Stimulated activated CD4-positive, alpha-beta T cell treated with anti-CD3 and anti-CD28 coated beads, Interleukin-4, amount 100 ng/mL, for 1 hour (primary cell): ENCODE measurements around the gene SPOCK3.

Experiments
- DNase-seq: peaks from one replicate; pipeline ENCODE4 v3.0.0-alpha.2; 2020

SPOCK3 gene

DNA sequence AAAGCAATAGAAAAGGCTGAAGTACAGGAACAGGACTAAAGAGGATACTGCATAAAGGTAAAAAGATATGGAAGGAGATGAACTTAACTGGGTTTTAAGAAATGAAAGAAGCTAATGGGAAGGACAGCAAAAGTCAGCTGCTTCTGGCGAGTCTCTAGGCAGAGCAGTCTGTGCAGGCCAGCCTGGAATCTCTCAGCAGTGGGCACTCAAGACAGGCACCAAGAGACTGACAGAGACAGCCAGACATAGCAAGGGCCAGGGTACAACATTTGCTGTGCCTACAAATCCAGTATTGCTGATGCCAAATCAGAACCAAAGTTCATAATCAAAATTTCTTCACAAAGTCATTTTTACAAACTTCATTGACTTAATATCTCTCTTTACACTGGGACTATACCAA is 62.4 kb downstream of the SPOCK3 start:
- no peak for DNase-seq

DNA sequence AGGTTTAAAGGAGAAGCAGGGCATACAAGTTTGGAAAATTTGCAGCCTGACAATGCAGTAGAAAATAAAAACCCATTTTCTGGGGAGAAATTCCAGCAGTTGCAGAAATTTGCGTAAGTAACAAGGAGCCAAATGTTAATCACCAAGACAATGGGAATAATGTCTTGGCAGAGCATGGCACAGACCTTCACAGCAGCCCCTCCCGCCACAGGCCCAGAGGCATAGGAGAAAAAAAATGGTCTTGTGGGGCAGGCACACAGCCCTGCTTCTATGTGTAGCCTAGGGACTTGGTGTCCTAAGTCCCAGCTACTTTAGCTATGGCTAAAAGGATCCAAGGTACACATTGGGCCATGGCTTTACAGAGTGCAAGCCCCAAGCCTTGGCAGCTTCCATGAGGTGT is 65.7 kb downstream of the SPOCK3 start:
- DNase-seq = no peak

DNA sequence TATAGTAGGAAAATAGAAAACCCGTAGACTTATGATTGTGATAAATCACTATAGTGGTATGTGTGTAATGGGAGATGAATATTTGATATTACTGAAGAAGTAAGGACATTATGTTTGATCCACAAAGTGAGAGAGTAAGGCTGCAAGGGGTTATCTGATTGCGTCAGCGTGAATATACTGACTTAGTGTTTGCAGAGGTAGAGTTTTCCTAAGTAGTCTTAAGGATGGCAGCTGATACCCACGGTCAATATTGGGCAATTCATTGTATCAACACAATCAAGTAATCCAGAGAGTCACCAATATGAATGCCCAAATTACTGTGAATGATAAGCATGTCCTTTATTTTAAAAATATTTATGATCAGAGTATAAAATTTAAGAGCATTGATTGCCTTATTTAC is 83.7 kb downstream of the SPOCK3 start:
- DNase-seq = no peak

DNA sequence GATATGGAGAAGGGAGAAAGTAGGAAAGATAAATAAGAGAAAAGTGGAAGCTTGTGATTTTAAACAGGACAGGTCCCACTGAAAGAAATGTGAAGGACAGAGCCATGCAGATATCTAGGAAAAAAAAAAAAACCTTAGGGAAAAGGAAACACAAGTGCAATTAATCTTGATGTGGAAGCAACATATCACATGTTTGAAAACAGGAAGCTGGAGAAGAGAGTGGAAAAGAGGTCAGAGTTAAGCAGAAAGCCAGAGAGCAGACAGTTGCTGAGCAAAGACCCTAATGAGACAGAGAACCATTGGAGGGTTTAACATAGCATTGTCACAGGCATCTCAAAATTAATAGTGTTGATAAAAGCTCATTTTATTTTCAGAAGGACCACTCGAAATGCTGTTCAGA is 89.7 kb downstream of the SPOCK3 start:
- DNase-seq = no peak

DNA sequence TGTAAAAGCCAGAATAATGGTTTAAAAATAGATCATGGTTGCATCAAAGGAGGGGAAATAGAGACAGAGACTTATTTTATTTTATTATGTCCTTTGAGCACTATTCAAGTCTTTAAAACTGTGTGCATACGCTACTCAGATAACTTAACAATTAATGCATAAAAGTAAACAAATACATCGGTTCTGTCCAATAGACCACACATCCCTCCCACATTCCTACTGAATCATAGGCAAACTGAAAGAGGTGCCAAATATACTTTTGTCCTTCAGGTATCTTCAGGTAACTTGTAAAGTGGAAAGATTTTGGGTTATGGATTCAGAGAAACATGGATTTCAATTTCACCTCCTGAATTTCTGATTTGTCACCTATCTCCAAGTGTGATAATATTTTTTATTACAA is 91.3 kb downstream of the SPOCK3 start:
- no peak for DNase-seq

DNA sequence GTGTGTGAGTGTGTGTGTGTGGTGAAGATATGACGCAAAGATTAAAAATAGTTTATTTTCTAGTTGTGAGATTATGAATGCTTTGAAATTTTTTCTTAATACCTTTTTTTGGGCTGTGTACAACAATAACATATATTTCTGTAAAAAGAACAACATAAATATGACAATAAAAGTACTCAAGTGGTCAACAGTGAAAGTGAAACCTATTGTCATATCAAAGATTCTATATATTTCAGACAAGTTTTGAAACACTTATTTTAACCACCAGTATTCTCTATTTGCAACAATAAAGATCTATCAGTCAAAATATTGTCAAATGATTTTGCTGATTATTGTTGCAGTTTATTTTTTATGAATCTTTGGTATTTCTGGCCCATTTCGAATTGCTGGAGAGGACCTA is 98.0 kb downstream of the SPOCK3 start:
- no peak for DNase-seq

DNA sequence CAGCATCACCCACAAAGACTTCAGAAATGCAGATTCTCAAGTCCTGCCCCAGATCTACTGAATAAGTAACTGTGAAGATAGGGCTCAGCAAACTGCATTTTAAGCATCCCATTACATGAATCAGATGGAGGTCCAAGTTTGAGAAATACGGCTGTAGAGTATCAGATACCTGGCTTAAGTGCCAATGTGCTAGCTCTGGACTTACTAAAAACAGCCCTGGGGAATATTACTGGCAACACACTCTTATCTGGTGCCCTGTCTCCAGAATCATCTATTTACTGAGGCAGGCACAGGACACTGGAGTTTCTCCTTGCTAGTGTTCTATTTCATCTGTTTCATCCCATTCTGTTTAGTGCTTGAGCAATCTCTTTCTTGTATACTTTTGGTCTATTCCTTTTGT is 105.1 kb downstream of the SPOCK3 start:
- no peak for DNase-seq

DNA sequence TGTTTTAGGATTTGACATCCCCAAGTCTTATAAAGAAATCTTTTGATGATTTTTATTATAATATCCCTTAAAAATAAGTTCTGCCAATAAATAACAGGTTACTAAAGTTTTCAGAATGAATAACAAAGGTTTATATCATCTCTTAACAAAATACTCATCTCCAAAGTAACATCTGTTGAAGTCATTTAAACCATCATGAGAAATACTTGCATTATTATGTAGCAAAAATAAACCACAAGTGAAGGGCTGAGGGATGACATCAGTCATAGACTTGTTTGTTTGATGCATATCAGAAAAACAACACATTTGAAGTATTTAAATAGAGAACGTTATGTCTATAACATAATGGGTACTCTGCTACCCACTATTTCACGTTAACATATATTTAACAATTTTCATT is 114.9 kb downstream of the SPOCK3 start:
- no peak for DNase-seq

DNA sequence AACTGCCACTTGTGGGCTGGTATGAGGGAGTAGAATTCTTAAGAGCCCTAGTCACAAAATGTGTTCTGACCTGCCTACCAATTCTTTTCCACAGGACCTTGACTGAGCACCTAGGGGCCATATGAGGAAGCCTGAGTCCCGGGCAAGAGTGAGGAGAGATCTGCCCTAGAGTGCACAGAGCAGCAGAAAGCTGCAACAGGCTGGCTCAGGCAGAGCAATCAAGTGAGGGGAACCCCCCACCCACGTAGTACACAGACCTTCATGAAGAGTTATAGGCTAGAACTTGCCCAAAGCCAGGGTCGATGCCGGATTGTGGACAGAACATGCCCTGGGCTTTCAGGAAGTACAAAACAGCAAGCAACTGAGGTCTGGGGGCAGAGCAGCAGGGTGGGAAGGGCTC is 117.0 kb downstream of the SPOCK3 start:
- no peak for DNase-seq

DNA sequence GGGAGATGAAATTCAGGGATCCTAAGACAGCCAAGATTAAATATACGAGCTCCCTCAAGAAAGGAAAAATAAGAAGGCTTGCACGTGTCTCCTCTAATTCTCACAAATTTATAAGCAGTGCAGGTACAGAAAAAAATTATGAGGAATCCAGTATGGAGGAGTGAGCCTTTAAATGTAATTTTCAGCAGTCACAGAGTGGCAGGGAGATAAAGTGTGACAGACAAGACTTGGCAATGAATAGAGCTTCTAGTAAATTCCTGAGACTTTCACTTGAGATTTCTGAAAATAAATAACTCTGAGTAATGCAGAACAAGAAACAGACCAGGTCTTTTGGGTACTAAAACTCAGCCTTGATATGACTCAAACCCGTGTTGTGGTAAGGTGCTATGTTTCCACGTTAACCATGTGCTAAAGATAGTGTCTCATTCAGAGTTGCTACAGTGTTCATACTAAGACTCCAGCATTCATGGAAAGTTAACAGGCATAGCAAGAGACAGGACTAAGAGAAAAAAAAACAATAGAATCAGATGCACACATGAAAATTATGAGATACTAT is 119.8 kb downstream of the SPOCK3 start:
- no peak for DNase-seq

DNA sequence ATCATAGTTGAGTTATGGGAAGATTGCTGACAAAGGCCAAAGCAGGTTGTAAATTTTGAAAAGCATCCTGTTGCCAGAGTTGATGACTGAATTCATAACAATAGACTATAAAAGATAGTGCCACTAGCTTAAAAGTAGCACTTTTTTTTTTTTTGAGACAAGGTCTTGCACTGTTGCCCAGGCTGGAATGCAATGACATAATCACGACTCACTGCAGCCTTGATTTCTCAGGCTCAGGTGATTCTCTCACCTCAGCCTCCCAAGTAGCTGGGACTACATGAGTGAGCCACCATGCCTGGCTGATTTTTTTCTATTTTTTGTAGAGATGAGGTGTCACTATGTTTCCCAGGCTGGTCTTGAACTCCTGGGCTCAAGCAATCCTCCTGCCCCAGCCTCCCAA is 122.7 kb downstream of the SPOCK3 start:
- no peak for DNase-seq

DNA sequence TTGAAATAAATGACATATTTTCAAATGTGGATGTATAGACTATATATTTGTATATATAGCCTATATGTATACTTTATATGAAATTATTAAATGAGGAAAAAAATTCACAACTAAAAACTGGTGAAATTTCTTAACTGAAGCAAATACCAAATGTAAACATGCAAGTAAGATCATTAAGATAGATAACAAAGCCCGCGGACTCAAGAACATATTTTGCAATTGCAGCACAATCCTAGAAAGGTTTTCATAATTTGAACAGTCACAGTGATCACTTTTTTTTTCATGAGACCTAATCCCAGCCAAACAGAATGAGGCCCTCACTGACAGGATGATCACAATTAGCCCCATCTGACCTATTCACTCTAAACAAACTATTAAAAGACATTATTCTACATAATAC is 123.2 kb downstream of the SPOCK3 start:
- no peak for DNase-seq

DNA sequence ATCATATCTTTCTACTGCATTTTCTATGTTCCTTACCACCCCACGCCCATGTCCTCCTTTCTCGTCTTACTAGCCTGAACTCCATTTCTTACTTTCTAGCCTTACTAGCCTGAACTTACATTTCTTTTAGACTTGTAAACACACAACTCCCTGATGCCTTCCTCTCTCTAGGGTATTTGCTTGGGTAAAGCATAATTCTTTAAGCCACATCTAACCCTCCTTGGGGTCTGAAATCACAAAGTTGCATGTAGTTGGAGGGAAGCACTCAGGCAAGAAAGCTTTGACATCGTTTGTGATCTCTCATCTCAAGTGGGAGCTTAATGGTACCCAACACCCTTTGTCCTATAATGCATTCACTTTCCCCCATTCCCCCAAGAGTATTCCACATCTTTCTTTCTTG is 124.4 kb downstream of the SPOCK3 start:
- DNase-seq = no peak

DNA sequence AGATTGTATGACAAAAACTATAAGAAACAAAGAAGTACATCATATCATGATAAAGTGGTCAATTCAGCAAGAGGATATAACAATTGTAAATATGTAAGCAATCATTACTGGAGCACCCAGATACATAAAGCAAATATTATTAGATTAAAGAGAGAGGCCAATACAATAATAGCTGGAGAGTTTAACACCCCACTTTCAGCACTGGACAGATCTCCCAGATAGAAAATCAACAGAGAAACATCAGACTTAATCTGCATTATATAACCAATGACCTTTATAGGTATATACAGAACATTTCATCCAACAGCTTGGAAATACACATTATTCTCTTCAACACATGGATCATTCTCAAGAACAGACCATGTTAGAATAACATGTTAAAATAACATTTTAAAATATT is 128.4 kb downstream of the SPOCK3 start:
- DNase-seq = no peak

DNA sequence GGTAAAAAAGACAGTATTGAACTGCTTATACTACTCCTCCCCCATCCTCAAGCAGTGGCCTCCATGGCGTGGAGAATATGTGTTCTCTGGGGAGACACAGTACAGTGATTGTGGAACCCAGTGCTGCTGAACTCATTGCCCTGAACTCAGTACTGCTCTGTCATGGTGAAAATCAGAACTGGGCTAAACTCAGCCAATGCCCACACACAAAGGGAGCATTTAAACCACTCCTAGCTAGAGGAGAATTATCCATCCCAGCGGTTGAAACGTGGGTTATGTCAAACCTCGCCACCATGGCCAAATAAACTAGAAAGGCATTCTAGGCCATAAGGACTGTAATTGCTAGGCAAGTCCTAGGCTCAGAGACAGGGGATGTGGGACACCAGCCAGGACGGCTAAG is 131.8 kb downstream of the SPOCK3 start:
- no peak for DNase-seq

DNA sequence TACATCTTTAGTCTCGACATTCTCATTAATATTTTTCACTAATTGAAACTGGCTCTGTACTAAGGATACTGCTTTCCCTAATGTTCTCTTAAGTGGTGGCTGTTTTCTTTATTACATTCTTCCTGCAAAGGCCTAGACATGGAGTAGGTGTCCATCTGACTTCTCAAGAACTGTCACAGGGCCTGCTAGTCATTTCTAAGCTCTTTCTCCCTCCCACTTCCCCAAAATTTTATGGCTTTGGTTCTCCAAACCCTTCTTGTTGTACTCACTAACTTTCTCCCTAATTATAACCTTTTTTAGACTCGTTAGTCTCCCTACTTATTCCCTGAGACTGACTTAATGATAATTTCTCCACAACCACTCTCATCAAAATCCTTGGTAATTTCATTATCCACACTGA is 133.3 kb downstream of the SPOCK3 start:
- DNase-seq = no peak

DNA sequence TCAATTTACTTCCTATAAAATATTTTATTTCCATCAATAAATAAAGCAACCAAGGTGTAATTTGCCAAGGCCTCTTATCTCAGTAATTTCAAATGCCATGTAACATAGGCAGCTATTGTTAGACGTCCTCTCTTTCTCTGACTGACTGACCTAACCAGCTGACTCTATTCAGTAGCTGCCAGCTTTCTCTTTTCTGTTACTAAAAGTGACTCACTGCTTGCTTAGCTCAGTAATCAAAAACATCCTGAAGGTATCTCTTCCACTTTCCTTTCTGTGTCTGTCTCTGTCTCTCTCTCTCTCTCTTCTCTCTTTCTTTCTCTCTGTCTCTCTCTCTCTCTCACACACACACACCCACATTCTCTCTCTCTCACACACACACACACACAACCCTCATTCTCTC is 134.2 kb downstream of the SPOCK3 start:
- no peak for DNase-seq

DNA sequence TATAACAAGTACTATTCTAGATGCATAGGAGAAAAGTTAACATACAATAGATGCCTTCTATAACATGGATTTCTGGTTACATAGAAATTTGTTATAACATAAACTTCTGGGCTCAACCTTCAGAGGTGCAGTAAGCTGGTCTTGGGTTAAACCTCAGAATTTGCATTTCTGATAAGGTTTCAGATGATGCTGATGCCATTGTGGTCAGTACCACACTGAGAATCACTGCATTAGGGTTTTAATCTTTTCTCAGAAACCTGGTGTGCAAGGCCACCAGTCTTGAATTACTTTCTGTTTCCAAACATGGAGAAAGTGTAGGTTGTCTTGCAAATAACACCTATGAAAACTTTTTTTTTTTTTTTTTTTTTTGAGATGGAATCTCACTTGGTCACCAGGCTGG is 146.2 kb downstream of the SPOCK3 start:
- DNase-seq = no peak

DNA sequence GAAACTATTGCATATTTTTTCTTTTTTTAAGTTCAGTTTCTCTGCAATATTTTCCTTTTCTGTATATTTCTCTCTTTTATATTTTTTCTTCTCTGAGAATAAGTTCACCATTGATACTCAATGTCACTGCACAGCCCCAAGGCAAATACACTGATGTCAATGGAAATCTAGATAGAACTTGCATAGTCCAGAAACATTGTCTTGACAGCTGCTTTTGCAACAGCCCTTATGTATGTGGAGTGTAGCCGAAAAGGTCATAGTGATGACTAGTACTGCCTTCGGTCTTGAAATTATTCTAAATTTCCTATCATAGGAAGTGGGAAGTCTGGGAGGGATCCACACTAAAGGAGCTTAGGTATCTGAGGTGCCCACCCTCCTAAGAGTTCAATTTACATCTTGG is 150.0 kb downstream of the SPOCK3 start:
- no peak for DNase-seq

DNA sequence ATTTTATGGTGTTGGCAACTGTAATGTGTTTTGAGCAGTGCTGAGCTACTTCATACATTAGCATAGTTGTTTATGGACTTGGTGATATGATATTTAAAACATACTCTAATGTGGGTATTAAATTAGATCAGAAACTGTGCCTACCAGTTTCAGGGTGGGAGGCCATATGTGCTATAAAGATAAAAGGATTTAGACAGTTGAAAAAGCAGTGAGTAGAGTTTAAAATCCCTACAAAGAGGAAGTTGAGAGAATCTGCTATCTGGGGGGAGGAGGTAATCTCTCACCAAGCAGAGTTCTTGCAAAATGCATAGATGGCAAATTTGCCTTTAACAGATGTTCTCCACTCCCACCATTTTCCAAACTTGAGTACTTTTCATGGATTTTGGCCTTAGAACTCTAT is 154.5 kb downstream of the SPOCK3 start:
- no peak for DNase-seq

DNA sequence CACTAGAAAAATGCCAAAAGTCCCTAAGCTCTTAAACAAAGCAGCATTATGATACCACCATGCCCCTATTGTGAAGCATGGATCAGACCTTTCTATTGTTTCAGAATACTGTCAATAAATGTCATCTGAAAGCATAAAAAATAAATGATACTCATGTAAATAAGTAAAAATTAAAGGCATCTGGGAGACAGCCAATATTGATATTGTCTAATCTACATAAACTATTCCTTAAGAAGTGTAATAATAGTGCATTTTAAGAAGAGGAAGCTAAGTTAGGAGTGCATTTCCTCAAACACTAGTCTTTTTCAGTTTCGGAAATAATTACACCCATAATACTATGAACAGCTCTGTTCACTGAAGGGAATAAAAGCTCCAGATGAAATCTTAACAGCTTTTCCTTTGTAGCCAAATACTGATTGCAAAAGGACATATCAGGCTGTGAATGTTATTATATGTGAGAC is 181.6 kb downstream of the SPOCK3 start:
- no peak for DNase-seq

DNA sequence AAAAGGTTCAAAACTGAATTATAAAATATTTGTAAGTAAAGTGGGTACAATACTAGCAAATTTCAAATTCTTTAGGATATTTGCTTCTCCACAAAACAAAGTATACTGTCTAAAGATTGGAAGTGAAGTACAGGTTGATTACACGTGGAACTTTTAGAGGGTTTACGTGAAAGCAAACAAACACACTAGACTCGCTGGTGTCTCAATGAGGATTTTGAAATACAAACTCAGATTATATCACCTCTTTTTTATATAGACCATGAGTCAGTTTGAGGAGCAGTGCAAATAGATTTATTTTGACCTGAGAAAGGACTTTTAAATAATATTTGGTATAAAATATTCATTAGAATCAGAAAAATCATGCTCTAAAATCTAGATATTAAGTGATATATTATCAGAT is 185.0 kb downstream of the SPOCK3 start:
- DNase-seq = no peak

DNA sequence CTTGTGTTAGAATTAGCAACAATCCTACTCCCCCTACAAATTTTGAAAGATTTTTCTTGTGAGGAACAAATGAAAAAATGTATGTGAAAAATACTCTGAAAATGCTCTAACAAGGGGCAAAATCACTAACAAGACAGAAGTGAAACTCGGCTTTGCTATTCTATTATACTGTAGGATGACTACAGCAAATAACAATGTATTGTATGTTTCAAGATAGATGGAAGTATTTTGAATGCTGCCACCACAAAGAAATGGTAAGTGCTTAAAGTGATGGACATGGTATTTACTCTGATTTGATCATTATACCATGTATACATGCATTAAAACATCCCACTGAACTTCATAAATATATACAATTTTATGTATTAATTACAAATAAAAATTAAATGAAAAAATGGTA is 192.8 kb downstream of the SPOCK3 start:
- no peak for DNase-seq

DNA sequence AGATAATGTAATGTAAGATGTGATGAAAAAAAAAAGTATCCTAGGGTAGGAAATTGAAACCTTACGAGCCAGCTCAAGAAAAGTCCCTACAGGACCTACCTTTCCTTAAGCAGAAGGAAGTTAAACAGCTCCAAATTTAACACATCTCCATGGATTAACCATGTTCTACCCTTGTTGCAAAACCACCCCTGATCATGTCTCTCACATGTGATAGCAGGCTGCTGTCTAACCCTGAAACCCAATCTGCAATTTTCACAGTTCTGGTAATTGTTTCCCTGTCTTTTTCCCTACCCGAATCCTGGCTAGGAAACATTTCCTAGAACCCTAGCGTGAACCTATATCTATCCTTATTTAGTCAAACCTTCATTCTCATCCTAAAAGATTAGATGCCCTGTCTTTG is 198.9 kb downstream of the SPOCK3 start:
- no peak for DNase-seq

DNA sequence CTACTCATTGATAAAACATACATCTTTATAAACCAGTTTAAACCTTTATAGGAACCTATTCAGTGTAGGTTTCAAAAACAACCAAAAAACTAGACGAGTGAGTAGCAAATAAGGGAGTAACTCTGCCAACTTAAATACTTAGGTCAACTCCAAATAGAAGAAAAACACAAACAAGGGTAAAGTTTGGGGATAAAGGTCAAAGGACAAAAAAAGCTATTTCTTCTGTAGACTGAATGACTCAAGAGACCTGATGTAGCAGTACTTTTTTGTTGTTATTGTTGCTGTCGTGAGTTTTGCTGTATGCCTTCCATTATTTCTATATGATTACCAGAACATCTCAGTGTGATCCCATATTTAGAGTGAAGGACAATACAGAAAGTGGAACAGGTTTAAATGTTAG is 199.3 kb downstream of the SPOCK3 start:
- DNase-seq = no peak

DNA sequence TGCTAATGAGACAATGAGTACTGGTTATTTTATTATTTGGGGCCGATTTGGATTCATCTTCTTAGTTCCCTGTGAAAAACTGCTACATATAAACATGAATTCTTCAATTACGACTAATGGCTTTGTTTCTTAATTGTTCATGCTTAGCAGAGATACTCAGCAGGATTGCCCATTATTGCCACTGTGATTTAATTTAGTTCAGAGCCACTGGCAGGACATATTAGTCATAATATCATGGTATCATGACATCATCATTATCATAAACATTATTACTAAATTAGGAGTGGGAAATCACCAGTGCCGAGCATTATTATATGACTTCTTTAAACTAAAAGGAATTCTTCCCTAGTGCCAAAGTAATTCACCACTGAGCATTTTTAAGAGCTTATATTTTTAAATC is 201.4 kb downstream of the SPOCK3 start:
- no peak for DNase-seq
